ENCODE results near the gene TENT4A.

DNA sequence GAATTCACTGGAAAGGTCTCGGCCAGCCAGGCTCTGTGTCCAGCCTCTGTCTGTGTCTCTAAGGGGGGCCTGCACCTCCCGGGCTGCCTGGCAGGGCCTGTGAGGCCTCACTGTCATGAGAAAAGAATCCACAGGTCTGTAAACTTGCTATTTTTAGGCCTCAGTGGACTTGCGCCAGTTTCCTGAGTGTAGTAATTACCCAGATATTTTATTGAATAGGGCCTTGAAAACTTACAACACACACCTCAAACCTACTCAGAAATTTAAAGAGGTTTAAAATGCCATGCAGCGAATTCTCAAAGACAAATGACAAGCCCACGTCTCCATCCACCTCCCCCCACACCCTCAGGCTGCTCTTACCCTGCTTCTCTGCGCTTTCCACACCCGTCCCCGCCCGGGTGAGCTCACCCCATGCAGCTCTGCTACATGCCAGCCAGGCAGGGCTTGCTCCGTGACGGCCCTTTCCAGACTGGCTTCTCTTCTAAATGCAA, 8.8 kb upstream of the TENT4A start:
- TF ChIP-seq POLR2A (IDR thresholded peaks at IDR 0.05) (no peak), CTCF (IDR thresholded peaks at IDR 0.05 in 8 of 11, conservative IDR thresholded peaks at IDR 0.05 in 3 of 11) (no peak), POLR2AphosphoS5 (IDR thresholded peaks at IDR 0.05) (no peak)
